Suprapubic skin (tissue), 4 donors: ENCODE results near the gene ZNF23.

Experiments used
- CTCF ChIP-seq, 2 donors: fragments of 200-600 bp in 1 of 2; fragments of 450-650 bp in 1 of 2; sonication (generic) in 1 of 2; IDR thresholded peaks; one replicate each; pipeline ENCODE4 v1.5.1; 2016 to 2019; ENCODE audit warnings: antibody characterized with exemption in 2 of 2, mild to moderate bottlenecking in 1 of 2, moderate library complexity in 1 of 2
- EP300 ChIP-seq: sonication (generic); formaldehyde crosslinking; IDR thresholded peaks from one replicate; pipeline ENCODE4 v1.6.1; 2017; ENCODE audit warnings: antibody characterized with exemption
- POLR2A ChIP-seq, 2 donors: fragments of 450-650 bp; IDR thresholded peaks; one replicate each; pipeline ENCODE4 v1.6.1; 2017; ENCODE audit warnings: antibody characterized with exemption in 2 of 2, mild to moderate bottlenecking in 2 of 2, moderate library complexity in 2 of 2
- POLR2AphosphoS5 ChIP-seq, 3 donors: sonication (generic); formaldehyde crosslinking; IDR thresholded peaks; one replicate each; pipeline ENCODE4 v1.6.1; 2017; ENCODE audit warnings: antibody characterized with exemption in 3 of 3

DNA sequence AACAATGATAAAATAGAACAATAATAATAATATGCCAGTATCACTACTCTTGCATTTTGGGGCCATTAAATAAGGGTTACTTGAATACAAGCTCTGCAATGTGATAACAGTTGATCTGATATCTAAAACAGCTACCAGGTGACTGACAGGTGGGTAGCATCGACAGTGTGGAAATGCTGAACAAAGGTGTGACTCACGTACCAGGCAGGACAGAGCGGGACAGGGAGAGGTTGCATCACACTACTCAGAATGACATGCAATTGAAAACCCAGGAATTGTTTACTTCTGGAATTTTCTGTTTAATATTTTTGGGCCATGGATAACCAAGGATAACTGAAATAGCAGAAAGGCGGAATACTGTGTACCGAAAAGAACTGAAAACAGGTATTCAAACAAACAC, 42.9 kb upstream of the ZNF23 start:
- TF ChIP-seq CTCF (IDR thresholded peaks at IDR 0.05) (no peak), POLR2AphosphoS5 (IDR thresholded peaks at IDR 0.05) (no peak), EP300 (no peak), POLR2A (IDR thresholded peaks at IDR 0.05) (no peak)
